ENCODE measurements around the gene IKBKG.
"Not testable (repeated sequence)": the region's sequence is repeated elsewhere in the genome, so short reads cannot be mapped to it uniquely, and the experiment has no call there.

Gene IKBKG, protein sequence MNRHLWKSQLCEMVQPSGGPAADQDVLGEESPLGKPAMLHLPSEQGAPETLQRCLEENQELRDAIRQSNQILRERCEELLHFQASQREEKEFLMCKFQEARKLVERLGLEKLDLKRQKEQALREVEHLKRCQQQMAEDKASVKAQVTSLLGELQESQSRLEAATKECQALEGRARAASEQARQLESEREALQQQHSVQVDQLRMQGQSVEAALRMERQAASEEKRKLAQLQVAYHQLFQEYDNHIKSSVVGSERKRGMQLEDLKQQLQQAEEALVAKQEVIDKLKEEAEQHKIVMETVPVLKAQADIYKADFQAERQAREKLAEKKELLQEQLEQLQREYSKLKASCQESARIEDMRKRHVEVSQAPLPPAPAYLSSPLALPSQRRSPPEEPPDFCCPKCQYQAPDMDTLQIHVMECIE

GRCh38 chrX:154547245-154548027, at the start of gene IKBKG:
Gene IKBKG, plus strand, starts transcription at chrX:154547620. Its CDS starts 4,383 bp downstream, at chrX:154552003.
- FAIRE-seq = no peak

DNA sequence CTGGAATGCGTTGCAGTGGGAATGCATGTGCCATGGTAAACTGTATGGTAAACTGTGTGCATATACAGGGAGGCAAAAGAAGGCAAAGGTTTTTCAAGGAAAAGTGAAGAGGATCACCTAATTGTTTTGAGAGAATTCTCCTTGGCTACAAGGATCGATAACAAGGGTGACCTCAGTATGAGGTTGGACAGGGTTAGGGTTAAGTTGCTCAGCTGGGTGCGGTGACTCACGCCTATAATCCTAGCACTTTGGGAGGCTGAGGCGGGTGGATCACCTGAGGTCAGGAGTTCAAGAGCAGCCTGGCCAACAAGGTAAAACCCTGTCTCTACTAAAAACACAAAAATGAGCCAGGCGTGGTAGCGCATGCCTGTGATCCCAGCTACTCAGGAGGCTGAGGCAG, 46.0 kb upstream of the IKBKG start:
- FAIRE-seq = not testable (repeated sequence)

- no peak for FAIRE-seq
Measured at GRCh38 chrX:154502098-154502497, 45.3 kb upstream of the IKBKG start.

DNA sequence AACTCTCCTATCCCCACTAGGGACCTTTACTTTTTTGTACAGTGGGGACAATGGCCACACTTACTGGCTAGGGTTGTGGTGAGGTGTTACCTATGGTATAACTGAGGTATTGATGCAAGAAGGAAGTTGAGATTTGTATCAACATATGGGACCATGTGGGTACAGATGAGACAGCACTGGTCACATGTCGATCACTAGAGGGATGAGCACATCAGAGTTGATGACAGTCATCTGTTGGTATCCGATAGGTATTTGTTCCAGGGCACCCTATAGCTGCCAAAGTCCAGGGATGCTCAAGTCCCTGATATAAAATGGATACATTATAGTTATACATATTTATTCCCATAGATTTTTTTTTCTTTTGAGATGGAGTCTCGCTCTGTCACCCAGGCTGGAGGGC, 44.4 kb upstream of the IKBKG start:
- no peak for FAIRE-seq

DNA sequence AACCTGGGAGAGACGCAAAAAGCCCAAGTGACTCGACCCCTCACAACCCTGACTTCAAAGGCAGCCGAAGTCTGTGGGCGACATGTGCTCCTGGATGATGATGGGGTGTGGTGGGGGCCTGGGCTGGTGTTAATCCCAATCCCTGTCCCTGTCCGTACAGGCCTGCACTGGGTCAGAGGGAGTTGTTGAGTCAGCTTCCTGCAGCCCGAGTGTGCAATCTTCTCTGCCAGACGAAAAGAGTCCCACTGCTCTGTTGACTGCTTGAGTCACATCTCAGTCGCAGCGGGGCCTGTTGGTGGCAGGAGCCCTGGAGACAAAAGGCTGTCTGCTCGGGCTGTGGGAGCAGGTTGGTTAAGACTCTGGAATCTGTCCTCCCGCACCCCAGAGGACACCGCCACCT, 41.7 kb upstream of the IKBKG start:
- no peak for FAIRE-seq

- FAIRE-seq = no peak
Measured at GRCh38 chrX:154506483-154507332, 40.7 kb upstream of the IKBKG start.

GRCh38 chrX:154507673-154508383, 39.6 kb upstream of the IKBKG start:
- FAIRE-seq = no peak

- no peak for FAIRE-seq
Measured at GRCh38 chrX:154508384-154508745, 39.1 kb upstream of the IKBKG start.

- FAIRE-seq = no peak
Measured at GRCh38 chrX:154509455-154509854, 38.0 kb upstream of the IKBKG start.

DNA sequence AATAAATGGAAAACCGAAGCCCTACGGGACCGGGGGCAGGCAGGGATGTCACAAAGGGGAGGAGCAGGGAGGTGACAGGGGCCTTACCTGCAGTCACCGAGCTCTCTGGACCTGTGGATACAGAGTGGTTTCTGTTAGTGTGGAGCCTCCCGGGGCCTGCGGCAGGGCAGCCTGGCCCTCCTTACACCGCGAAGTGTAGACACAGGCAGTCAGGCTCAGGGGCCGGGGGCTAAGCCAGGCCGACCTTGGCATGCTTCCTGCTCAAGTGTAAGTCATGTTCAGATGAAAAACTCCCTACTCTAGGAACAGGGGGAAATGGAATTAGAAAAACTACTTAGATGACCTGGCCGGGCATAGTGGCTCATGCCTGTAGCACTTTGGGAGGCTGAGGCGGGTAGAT, 35.7 kb upstream of the IKBKG start:
- no peak for FAIRE-seq

DNA sequence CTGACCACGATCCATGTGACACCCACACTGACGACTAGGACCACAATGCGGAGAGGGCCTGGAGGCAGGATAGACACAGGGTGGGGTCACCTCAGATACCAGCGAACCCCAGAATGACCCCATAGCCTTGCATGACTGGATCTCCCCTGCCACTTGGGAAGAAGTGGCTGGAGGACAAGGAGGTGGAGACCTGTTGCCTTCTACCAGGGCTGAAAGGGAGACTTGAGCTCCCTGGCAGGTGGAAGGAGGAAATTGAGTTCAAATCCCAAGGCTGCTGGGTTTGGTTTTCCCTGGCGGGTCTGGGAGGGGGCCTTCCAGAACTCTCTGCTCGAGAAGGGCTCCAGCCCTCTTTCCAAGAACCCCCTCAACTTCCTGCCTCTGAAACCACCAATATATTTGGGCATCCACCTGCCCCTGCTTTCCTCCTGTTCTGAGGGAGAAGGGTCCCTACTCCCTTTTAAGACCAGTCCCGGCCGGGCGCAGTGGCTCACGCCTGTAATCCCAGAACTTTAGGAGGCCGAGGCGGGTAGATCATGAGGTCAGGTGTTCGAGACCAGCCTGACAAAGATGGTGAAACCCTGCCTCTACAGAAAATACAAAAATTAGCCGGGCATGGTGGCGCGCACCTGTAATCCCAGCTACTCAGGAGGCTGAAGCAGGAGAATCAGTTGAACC, 34.4 kb upstream of the IKBKG start:
- FAIRE-seq = no peak

GRCh38 chrX:154513716-154514115, 33.7 kb upstream of the IKBKG start:
- FAIRE-seq = no peak

DNA sequence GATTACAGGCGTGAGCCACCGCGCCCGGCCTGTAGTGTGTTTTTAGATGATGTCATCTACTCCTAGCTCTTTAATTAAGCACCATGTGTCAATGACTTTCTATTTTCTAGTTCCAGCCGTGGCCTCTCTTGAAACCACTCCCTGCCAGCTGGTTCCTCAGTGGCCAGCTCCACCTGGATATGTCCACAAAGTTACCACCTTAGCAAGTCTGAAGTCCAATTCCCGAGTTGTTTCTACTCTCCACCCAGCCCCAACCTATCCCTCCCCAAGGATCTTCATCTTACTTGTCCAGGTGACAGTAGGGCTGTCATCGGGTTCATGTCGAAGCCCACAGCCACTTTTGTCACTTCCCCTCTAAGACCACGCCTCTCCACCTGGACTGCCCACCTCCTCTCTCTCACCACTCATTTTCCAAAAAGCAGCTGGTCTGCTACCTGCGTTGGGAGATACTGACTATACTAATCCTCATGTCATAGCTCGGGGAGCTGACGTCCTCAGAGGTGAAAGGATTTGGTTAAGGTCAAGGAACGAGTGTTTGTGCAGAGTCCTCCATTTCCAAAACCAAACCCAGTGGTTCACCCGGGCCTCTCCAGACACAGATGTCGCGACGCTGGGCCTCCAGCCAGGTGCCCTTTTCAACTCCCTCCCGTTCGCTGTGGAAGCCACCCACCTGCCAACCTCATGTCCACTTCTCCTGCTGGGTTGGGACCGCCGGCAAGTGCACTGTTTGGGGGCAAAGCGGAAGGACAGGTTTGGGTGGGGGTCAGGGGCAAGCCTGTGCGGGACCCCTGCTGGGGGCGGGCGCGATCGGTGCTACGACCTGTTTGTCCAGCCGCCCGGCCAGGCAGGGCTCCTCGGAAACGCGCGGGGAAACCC, 32.1 kb upstream of the IKBKG start:
- FAIRE-seq = no peak

DNA sequence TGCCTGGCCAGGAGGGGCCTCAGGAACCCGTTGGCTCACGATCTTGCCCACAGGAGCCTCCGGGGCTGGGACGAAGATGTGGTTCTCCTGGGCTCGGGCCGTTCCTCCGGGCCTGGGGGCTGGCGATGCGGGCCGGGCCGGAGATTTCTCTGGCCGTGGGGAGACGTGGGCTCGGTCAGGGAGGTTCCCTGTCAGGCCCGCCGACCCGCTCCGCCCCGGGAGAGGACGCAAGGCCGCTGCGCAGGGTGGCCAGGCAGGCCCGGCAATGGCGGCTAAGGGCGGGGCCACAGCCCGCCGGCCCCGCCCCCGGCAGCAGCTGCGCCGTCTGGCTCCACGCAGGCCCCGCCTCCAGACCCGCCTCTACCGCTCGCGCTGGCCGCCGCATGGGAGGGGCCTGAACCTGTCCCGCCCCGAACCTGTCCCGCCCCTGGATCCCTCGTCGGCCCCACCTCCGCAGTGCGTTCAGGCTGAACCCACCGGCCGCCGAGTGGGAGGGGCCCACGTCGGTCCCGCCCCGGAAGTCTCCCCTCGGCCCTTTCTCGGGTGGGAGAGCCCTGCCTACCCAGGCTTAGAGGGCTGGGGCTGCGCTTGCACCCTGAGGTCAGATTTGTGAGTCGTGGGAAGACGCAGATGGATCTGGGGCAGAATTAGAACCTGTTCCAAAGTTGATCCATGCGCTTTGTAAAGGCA, 31.3 kb upstream of the IKBKG start, which contains the start of gene FAM3A:
FAM3A (minus strand) TSS at position 267 of the 690 bp plus-strand sequence. CDS start 460 bp downstream, outside the sequence.
- FAIRE-seq = no peak

DNA sequence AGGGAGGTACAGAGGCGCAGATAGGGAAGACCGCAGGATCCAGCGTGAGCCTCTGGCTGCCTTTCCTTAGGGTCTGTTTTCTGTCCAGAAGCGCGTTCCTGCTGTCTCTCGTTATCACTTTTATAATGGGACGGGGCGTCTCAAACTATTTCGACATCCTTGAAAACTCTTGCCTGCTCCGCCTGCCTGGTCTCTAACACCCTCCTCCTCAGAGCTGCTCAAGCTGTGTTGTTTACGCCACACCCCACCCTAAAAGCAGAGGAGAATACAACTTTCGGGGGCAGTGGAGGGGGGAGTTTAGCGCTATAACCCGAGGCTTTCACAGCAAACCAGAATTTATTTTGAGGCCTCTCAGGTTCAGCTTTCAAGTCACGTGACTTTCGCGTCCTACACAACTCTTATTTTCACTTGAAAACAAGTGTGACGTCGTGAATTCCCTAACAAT, 30.7 kb upstream of the IKBKG start:
- no peak for FAIRE-seq

GRCh38 chrX:154517101-154517781, 30.2 kb upstream of the IKBKG start:
- no peak for FAIRE-seq

DNA sequence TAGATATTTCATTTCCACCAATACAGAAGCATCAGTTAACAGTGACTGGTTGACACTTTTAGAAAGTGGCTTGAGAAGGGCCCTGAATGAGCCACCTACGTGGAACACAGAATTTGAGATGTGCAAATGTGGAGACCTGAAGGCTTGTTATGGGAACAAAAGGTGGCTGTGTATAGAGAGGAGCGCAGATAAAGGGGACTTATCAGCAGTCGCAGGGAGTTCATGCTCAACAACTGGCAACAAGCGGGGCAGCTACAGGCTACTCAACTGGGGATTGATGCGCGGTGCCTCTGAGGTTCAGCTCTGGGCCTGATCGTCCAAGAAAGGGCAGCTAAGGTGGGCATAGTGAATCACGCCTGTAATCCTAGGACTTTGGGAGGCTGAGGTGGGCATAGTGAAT, 28.0 kb upstream of the IKBKG start:
- FAIRE-seq = no peak

GRCh38 chrX:154525606-154526490, 21.6 kb upstream of the IKBKG start:
- FAIRE-seq = no peak
